22Rv1 (cell line): Measurements from ENCODE around the gene PASK.

Source experiments
- ZFX ChIP-seq: fragments of 450-650 bp; IDR thresholded peaks from 2 replicates; pipeline ENCODE4 v1.6.1; 2017; ENCODE audit warnings: antibody characterized with exemption, borderline replicate concordance
- TF ChIP-seq, protein P1 (sequence below): fragments of 450-650 bp; IDR thresholded peaks from 2 replicates; pipeline ENCODE4 v1.5.1; 2017; ENCODE audit warnings: mild to moderate bottlenecking

DNA sequence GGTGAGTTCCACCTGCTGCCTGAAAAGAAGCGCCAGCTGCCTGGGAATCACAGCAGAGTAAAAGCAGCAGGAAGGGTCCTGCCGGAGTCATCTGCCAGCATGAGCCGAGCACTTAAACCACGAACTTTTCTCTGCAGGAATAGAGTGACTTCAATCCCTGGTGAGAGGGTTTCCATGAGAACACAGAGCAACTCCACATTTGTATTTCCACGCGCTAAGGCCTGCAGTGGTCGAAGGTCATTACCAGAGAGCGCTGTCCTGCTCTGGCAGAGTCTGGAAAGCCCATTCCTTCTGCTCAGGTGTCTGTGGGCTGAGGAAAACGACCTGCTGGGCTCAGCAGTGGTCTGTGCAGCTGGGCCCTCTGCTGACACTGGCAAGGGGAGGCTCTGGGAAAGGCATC, 6.7 kb downstream of the PASK start:
- TF ChIP-seq, protein P1, sequence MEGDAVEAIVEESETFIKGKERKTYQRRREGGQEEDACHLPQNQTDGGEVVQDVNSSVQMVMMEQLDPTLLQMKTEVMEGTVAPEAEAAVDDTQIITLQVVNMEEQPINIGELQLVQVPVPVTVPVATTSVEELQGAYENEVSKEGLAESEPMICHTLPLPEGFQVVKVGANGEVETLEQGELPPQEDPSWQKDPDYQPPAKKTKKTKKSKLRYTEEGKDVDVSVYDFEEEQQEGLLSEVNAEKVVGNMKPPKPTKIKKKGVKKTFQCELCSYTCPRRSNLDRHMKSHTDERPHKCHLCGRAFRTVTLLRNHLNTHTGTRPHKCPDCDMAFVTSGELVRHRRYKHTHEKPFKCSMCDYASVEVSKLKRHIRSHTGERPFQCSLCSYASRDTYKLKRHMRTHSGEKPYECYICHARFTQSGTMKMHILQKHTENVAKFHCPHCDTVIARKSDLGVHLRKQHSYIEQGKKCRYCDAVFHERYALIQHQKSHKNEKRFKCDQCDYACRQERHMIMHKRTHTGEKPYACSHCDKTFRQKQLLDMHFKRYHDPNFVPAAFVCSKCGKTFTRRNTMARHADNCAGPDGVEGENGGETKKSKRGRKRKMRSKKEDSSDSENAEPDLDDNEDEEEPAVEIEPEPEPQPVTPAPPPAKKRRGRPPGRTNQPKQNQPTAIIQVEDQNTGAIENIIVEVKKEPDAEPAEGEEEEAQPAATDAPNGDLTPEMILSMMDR: no peak
- no peak for TF ChIP-seq ZFX
